ENCODE results near the gene ITM2C. TPM values are rescaled to one million over a fixed set of nuclear protein-coding genes. Genes with fewer than 3 reads are reported as not detected.

The ITM2C gene
- total and polyA plus RNA-seq, 2 of the 8 experiments (the other 6 are each of a cell fraction or from before 2014, with no cell fraction given), result 362 to 742 TPM

- no peaks in the 10 kb centered on the region for H3K79me2 ChIP-seq (ENCODE audit: control insufficient read depth in 1 of 2, insufficient read depth in 2 of 2, low read length in 2 of 2)
- H3K56ac ChIP-seq (replicated peaks; ENCODE audit: insufficient read length, low read depth, low read length), result no peak overlapping the region
- CTCF ChIA-PET (ENCODE audit: partially characterized antibody), result interaction anchor here (1.3 to 21.7 kb wide), 10 partner anchors 15 to 118 kb away, joined by 3 to 332 read pairs (median 8); partner anchors contain the start of gene GPR55
- no peaks in the 10 kb centered on the region for H3K23me2 ChIP-seq (ENCODE audit: low read depth, low read length)
- no peak overlapping the region for H2BK5ac ChIP-seq (ENCODE audit: low read depth, low read length)
- no peak overlapping the region for H3K4ac ChIP-seq (replicated peaks; ENCODE audit: insufficient read length, low read depth, low read length)
- H2BK15ac ChIP-seq (ENCODE audit: low read length), result no peak overlapping the region; the same call in 1 of the 2 replicates
- H3K23ac ChIP-seq (ENCODE audit: insufficient read length), result no peak overlapping the region
- no peaks in the 10 kb centered on the region for H3K9me3 ChIP-seq (ENCODE audit: insufficient read depth in 2 of 2, low read depth in 1 of 2, low read length in 1 of 2)
- POLR2A ChIA-PET (ENCODE audit: partially characterized antibody), result interaction anchor here (0.6 to 5.2 kb wide), 3 partner anchors 8 to 108 kb away, joined by 3 to 32 read pairs (median 4); no protein-coding TSS in a partner anchor
- no peak overlapping the region for H2BK20ac ChIP-seq (ENCODE audit: low read length)
- no peaks in the 10 kb centered on the region for H3K36me3 ChIP-seq (ENCODE audit: control insufficient read depth in 2 of 4, insufficient read depth in 4 of 4, low read length in 3 of 4)
- peak overlapping the region; percentile 22 for H4K91ac ChIP-seq (replicated peaks; ENCODE audit: insufficient read length, low read length)
- H4K5ac ChIP-seq (ENCODE audit: insufficient read length, low read depth, low read length), result no peak overlapping the region
- no peak overlapping the region for H3K4me3 ChIP-seq (ENCODE audit: extremely low read depth in 1 of 4, insufficient read depth in 2 of 4, low read depth in 3 of 4, low read length in 4 of 4)
- no peak overlapping the region for H4K8ac ChIP-seq (ENCODE audit: extremely low read depth, insufficient read depth, low read length)
- DNase-seq (ENCODE audit: low read depth in 1 of 2, low spot score in 2 of 2) (no peak), FAIRE-seq (no peak)
- no peak overlapping the region for H3K18ac ChIP-seq (ENCODE audit: extremely low read depth, low read length)
- H3K27ac ChIP-seq (ENCODE audit: low read depth, low read length), result no peak overlapping the region
- 0 out of 2 replicates have a peak overlapping the region, but pooled peaks have one; percentile 5 for H2BK12ac ChIP-seq (ENCODE audit: low read depth, low read length)
- no peak overlapping the region for H3K9ac ChIP-seq (replicated peaks in 1 of 4; ENCODE audit: extremely low read depth in 1 of 4, low read depth in 3 of 4, low read length in 3 of 4)
- H3K27me3 ChIP-seq (replicated peaks in 1 of 4; ENCODE audit: control insufficient read depth in 3 of 4, extremely low read depth in 1 of 4, insufficient read depth in 3 of 4, low read length in 3 of 4), result peaks cover 0 to 2% (median 0%) of the 10 kb centered on the region in 4 experiments; a peak in 1 of 7 replicates
- H3K79me1 ChIP-seq (ENCODE audit: low read depth, low read length), result no peaks in the 10 kb centered on the region
- H2AK5ac ChIP-seq (ENCODE audit: low read depth, low read length), result no peak overlapping the region
- H3K4me1 ChIP-seq (replicated peaks in 1 of 4; ENCODE audit: control insufficient read depth in 3 of 4, insufficient read depth in 4 of 4, low read length in 3 of 4), result peaks cover 5 to 18% (median 9%) of the 10 kb centered on the region in 4 experiments
- H4K20me1 ChIP-seq (replicated peaks in 1 of 2; ENCODE audit: control insufficient read depth in 1 of 2, insufficient read depth in 2 of 2, low read length in 2 of 2), result no peaks in the 10 kb centered on the region
- H2BK120ac ChIP-seq (replicated peaks; ENCODE audit: low read depth, low read length), result no peak overlapping the region
- H3K4me2 ChIP-seq (ENCODE audit: insufficient read depth in 1 of 2, low read depth in 2 of 2, low read length in 2 of 2), result no peak overlapping the region
- no peak overlapping the region for H3K14ac ChIP-seq (ENCODE audit: insufficient read length)
- H2AFZ ChIP-seq (ENCODE audit: low read length), result 0 out of 2 replicates have a peak overlapping the region, but pooled peaks have one; percentile 26
- WGBS, 2 experiments (ENCODE audit: extremely low coverage in 1 of 2, insufficient coverage in 1 of 2, insufficient read length in 1 of 2, insufficient replicate concordance in 2 of 2, low coverage in 1 of 2, low lambda C conversion rate in 2 of 2, missing lambda C conversion rate in 1 of 2), result 82% methylated on average over 8 of the region's 8 CpGs; no CpG with 5 or more reads in 1 of the 2 experiments
- TF ChIP-seq ASH2L (IDR thresholded peaks at IDR 0.05; ENCODE audit: low read length) (no peak), SP2 (IDR thresholded peaks at IDR 0.05; ENCODE audit: low read length) (no peak), RBBP5 (IDR thresholded peaks at IDR 0.05; ENCODE audit: borderline replicate concordance, low read depth, low read length) (no peak), CTCF (IDR thresholded peaks at IDR 0.05; ENCODE audit: control extremely low read depth in 1 of 3, insufficient read depth in 1 of 3, low read depth in 1 of 3, low read length in 3 of 3) (no peak), YY1 (IDR thresholded peaks at IDR 0.05; ENCODE audit: low read depth, low read length) (no peak), SIX5 (IDR thresholded peaks at IDR 0.05; ENCODE audit: low read depth, low read length) (no peak), SP1 (IDR thresholded peaks at IDR 0.05; ENCODE audit: low read depth, low read length) (no peak), CHD1 (IDR thresholded peaks at IDR 0.05; ENCODE audit: low read depth, low read length) (no peak), BCL11A (IDR thresholded peaks at IDR 0.05; ENCODE audit: low read depth in 2 of 2, low read length in 2 of 2) (no peak), POLR2A (IDR thresholded peaks at IDR 0.05; ENCODE audit: control extremely low read depth in 1 of 2, low read depth in 2 of 2, low read length in 2 of 2) (no peak), E2F6 (IDR thresholded peaks at IDR 0.05) (no peak), TBP (IDR thresholded peaks at IDR 0.05; ENCODE audit: low read depth, low read length) (no peak)
Observed at GRCh38 chr2:230898713-230899091, 34.0 kb downstream of the ITM2C start.
